HuH-7 (cell line): Measurements from ENCODE around the gene CLIP3.
"Not testable (repeated sequence)": the region's sequence is repeated elsewhere in the genome, so short reads cannot be mapped to it uniquely, and the experiment has no call there.

Source experiments
- DNase-seq: peaks from one replicate; pipeline ENCODE4 v3.0.0; 2011; ENCODE audit warnings: low spot score

Gene CLIP3

GRCh38 chr19:36032251-36033104 is at the start of gene CLIP3:
CLIP3 (minus strand) TSS chr19:36032873; CDS start chr19:36032357, 516 bp downstream.
- DNase-seq, result no peak

GRCh38 chr19:36081894-36082293 is 49.2 kb upstream of the CLIP3 start:
- no peak for DNase-seq

GRCh38 chr19:36081385-36081784 is 48.7 kb upstream of the CLIP3 start:
- no peak for DNase-seq

GRCh38 chr19:36079389-36079945 is 46.8 kb upstream of the CLIP3 start:
- no peak for DNase-seq

- no peak for DNase-seq
Measured at GRCh38 chr19:36073121-36073876, 40.6 kb upstream of the CLIP3 start.

GRCh38 chr19:36072081-36072480 is 39.4 kb upstream of the CLIP3 start:
- no peak for DNase-seq

GRCh38 chr19:36068810-36069499 is 36.3 kb upstream of the CLIP3 start:
- DNase-seq, result not testable (repeated sequence)

GRCh38 chr19:36067681-36068080 is 35.0 kb upstream of the CLIP3 start:
- DNase-seq, result no peak

- no peak for DNase-seq
Measured at GRCh38 chr19:36064826-36065225, 32.2 kb upstream of the CLIP3 start.

GRCh38 chr19:36061367-36061766 is 28.7 kb upstream of the CLIP3 start:
- no peak for DNase-seq

- peak; percentile 84 for DNase-seq
Measured at GRCh38 chr19:36060430-36060829, 27.8 kb upstream of the CLIP3 start.

GRCh38 chr19:36059180-36059910 is 26.7 kb upstream of the CLIP3 start:
- DNase-seq, result no peak

- peak; percentile 44 for DNase-seq
Measured at GRCh38 chr19:36058481-36059179, 26.0 kb upstream of the CLIP3 start.

GRCh38 chr19:36054733-36055686 is 22.3 kb upstream of the CLIP3 start, which contains the start of gene WDR62:
WDR62 (plus strand) TSS chr19:36054897; CDS start chr19:36054972, 75 bp downstream.
- DNase-seq, result peak; percentile 99

- DNase-seq, result peak; percentile 99
Measured at GRCh38 chr19:36054119-36054732, 21.6 kb upstream of the CLIP3 start, which contains the start of gene THAP8. THAP8 (minus strand) TSS chr19:36054285; CDS start chr19:36054217, 68 bp downstream.

GRCh38 chr19:36051637-36052036 is 19.0 kb upstream of the CLIP3 start:
- no peak for DNase-seq

- peak; percentile 68 for DNase-seq
Measured at GRCh38 chr19:36051236-36051635, 18.6 kb upstream of the CLIP3 start.

- no peak for DNase-seq
Measured at GRCh38 chr19:36049080-36049698, 16.5 kb upstream of the CLIP3 start.

GRCh38 chr19:36047835-36048234 is 15.2 kb upstream of the CLIP3 start:
- DNase-seq, result no peak
